HCT116 (cell line): ENCODE results near the gene SUFU. TPM values are rescaled to one million over a fixed set of nuclear protein-coding genes. Genes with fewer than 3 reads are reported as not detected.

Source experiments
- ATAC-seq: fragments of 200-7000 bp; cut with Tn5 transposase; 2 replicates; pipeline ENCODE4 v1.9.1; 2020; ENCODE audit warnings: mild to moderate bottlenecking, moderate library complexity
- BruUV-seq: library from RNA; stranded (reverse); fragments of 400-500 nt; replicated peaks from 2 replicates; lab custom pipeline; 2021; lab: Mats Ljungman, UMichigan
- CTCF ChIA-PET: fragments of 300-600 bp; sonication (Branson Sonifier 250); formaldehyde crosslinking; loops from one replicate; lab custom pipeline; 2021; ENCODE audit warnings: antibody characterized with exemption; lab: Charles Lee
- POLR2A ChIA-PET: fragments of 300-600, 350-600 bp; sonication (Branson Sonifier 250); formaldehyde crosslinking; loops from one replicate; lab custom pipeline; 2021; ENCODE audit warnings: antibody characterized with exemption; lab: Charles Lee
- RAD21 ChIA-PET, 2 experiments: fragments of 300-600 bp; sonication (Branson Sonifier 250); formaldehyde crosslinking; loops; one replicate each; lab custom pipeline; 2023; ENCODE audit warnings: low total read pairs in 2 of 2; ENCODE audit not compliant: uncharacterized antibody in 2 of 2, unreplicated experiment in 2 of 2, low non-redundant PET in 1 of 2; lab: Charles Lee
- DNase-seq: peaks from one replicate; pipeline ENCODE4 v3.0.0-alpha.2; 2010; ENCODE audit warnings: low read depth, low spot score
- H2AFZ ChIP-seq: fragments of 200-600 bp; shearing (Covaris generic), sonication (generic); 2 replicates; pipeline ENCODE4 v1.6.1; 2017; ENCODE audit warnings: low read depth, mixed run types, mixed read lengths, antibody characterized with exemption, low read length; ENCODE audit not compliant: poor library complexity, severe bottlenecking
- H3K27ac ChIP-seq: 2 replicates; pipeline ENCODE4 v1.5.1; 2012; ENCODE audit warnings: low read depth, low read length
- H3K27me3 ChIP-seq: fragments of 200-600 bp; sonication (generic); 2 replicates; pipeline ENCODE4 v1.6.1; 2016; ENCODE audit warnings: mixed run types, low read length, mixed read lengths; ENCODE audit not compliant: insufficient read depth
- H3K36me3 ChIP-seq, 2 experiments: fragments of 200-500 bp in 1 of 2; fragments of 200-600 bp in 1 of 2; sonication (Bioruptor generic) in 1 of 2; sonication (generic) in 1 of 2; 2 replicates each; pipeline versions ENCODE4 v1.5.1 to v1.6.1; 2014 to 2016; ENCODE audit warnings: low read length in 2 of 2, inconsistent platforms in 1 of 2, mixed read lengths in 1 of 2, mixed run types in 1 of 2; ENCODE audit not compliant: insufficient read depth in 2 of 2, control insufficient read depth in 1 of 2
- H3K4me1 ChIP-seq, 2 experiments: fragments of 200-600 bp in 1 of 2; sonication (generic) in 1 of 2; 2 replicates each; pipeline versions ENCODE4 v1.5.1 to v1.6.1; 2012 to 2017; ENCODE audit warnings: low read length in 2 of 2, inconsistent platforms in 1 of 2, mild to moderate bottlenecking in 1 of 2, mixed read lengths in 1 of 2, mixed run types in 1 of 2, moderate library complexity in 1 of 2; ENCODE audit not compliant: insufficient read depth in 2 of 2, control insufficient read depth in 1 of 2
- H3K4me2 ChIP-seq: fragments of 200-600 bp; sonication (generic); 2 replicates; pipeline ENCODE4 v1.6.1; 2017; ENCODE audit warnings: mixed run types, low read length, mixed read lengths
- H3K4me3 ChIP-seq, 2 experiments: fragments of 200-600 bp in 1 of 2; sonication (generic) in 1 of 2; replicated peaks in 1 of 2; 2 replicates each; pipeline ENCODE4 v1.5.1; 2011 to 2016; ENCODE audit warnings: low read length in 2 of 2, control low read depth in 1 of 2, low read depth in 1 of 2, mild to moderate bottlenecking in 1 of 2, mixed read lengths in 1 of 2, mixed run types in 1 of 2
- H3K79me2 ChIP-seq: fragments of 200-600 bp; sonication (generic); 2 replicates; pipeline ENCODE4 v1.6.1; 2017; ENCODE audit warnings: mild to moderate bottlenecking, mixed run types, low read length, moderate library complexity, mixed read lengths; ENCODE audit not compliant: insufficient read depth
- H3K9ac ChIP-seq: fragments of 200-600 bp; sonication (generic); 2 replicates; pipeline ENCODE4 v1.6.1; 2016; ENCODE audit warnings: low read length, mixed read lengths
- H3K9me2 ChIP-seq: fragments of 200-600 bp; sonication (generic), shearing (Covaris generic); 2 replicates; pipeline ENCODE4 v1.6.1; 2017; ENCODE audit warnings: mixed run types, mild to moderate bottlenecking, moderate library complexity; ENCODE audit not compliant: insufficient read depth
- H3K9me3 ChIP-seq, 2 experiments: fragments of 200-500 bp in 1 of 2; fragments of 200-600 bp in 1 of 2; sonication (Bioruptor generic) in 1 of 2; sonication (generic) in 1 of 2; 2 replicates each; pipeline ENCODE4 v1.6.1; 2014 to 2017; ENCODE audit warnings: low read length in 2 of 2, mixed read lengths in 2 of 2, inconsistent platforms in 1 of 2, low read depth in 1 of 2, mild to moderate bottlenecking in 1 of 2, mixed run types in 1 of 2, moderate library complexity in 1 of 2; ENCODE audit not compliant: control insufficient read depth in 1 of 2, insufficient read depth in 1 of 2
- H4K20me1 ChIP-seq: fragments of 200-600 bp; sonication (generic), shearing (Covaris generic); 2 replicates; pipeline ENCODE4 v1.6.1; 2017; ENCODE audit warnings: mixed run types, mild to moderate bottlenecking, moderate library complexity; ENCODE audit not compliant: insufficient read depth
- CBX3 ChIP-seq: IDR thresholded peaks from 2 replicates; pipeline ENCODE4 v1.6.1; 2012; ENCODE audit warnings: low read depth
- EGR1 ChIP-seq: IDR thresholded peaks from 2 replicates; pipeline ENCODE4 v1.6.1; 2012; ENCODE audit warnings: low read depth
- ELF1 ChIP-seq: IDR thresholded peaks from 2 replicates; pipeline ENCODE4 v1.6.1; 2012; ENCODE audit warnings: low read depth, borderline replicate concordance
- EZH2 ChIP-seq: fragments of 200-600 bp; sonication (generic); IDR thresholded peaks from 2 replicates; pipeline ENCODE4 v1.6.1; 2017; ENCODE audit warnings: antibody characterized with exemption, mixed run types
- FOSL1 ChIP-seq: IDR thresholded peaks from 2 replicates; pipeline ENCODE4 v1.6.1; 2012; ENCODE audit warnings: low read depth
- JUND ChIP-seq: IDR thresholded peaks from 2 replicates; pipeline ENCODE4 v1.6.1; 2012
- POLR2AphosphoS5 ChIP-seq: IDR thresholded peaks from 2 replicates; pipeline ENCODE4 v1.6.1; 2011; ENCODE audit warnings: mild to moderate bottlenecking, low read depth, low read length, moderate library complexity
- RAD21 ChIP-seq: IDR thresholded peaks from 2 replicates; pipeline ENCODE4 v1.6.1; 2012; ENCODE audit warnings: low read depth, mild to moderate bottlenecking
- SIN3A ChIP-seq: IDR thresholded peaks from 2 replicates; pipeline ENCODE4 v1.6.1; 2012; ENCODE audit warnings: low read depth
- SP1 ChIP-seq: IDR thresholded peaks from 2 replicates; pipeline ENCODE4 v1.6.1; 2012; ENCODE audit warnings: low read depth
- SRF ChIP-seq: IDR thresholded peaks from 2 replicates; pipeline ENCODE4 v1.6.1; 2012; ENCODE audit warnings: low read depth
- TCF7L2 ChIP-seq: IDR thresholded peaks from 2 replicates; pipeline ENCODE4 v1.7.0; 2011; ENCODE audit warnings: borderline replicate concordance, inconsistent platforms; ENCODE audit not compliant: insufficient read depth, insufficient read length; ENCODE audit errors: extremely low read depth
- YY1 ChIP-seq: IDR thresholded peaks from 2 replicates; pipeline ENCODE4 v1.6.1; 2011; ENCODE audit warnings: low read length, low read depth, moderate library complexity, mild to moderate bottlenecking; ENCODE audit not compliant: insufficient replicate concordance; ENCODE audit errors: extremely low read depth
- ZFX ChIP-seq: fragments of 450-650 bp; IDR thresholded peaks from 2 replicates; pipeline ENCODE4 v1.6.1; 2017
- ZNF274 ChIP-seq: fragments of 200-500 bp; sonication (Bioruptor generic); IDR thresholded peaks from 2 replicates; pipeline ENCODE4 v1.6.1; 2014; ENCODE audit warnings: mild to moderate bottlenecking, low read depth, low read length, inconsistent platforms
- intact Hi-C: fragments of 100-400 bp; cut with micrococcal nuclease; formaldehyde crosslinking; loops from 2 replicates; pipeline ENCODE4 v1.10.0; 2022
- total RNA-seq: library from RNA; stranded (reverse); gene quantifications from one replicate; pipeline ENCODE4 v1.2.1, GENCODE V29; 2021; ENCODE audit not compliant: unreplicated experiment
- TF ChIP-seq, protein P1 (sequence below): IDR thresholded peaks from 2 replicates; pipeline ENCODE4 v1.6.1; 2011; ENCODE audit warnings: mild to moderate bottlenecking, low read length, moderate library complexity; ENCODE audit not compliant: insufficient replicate concordance; ENCODE audit errors: extremely low read depth
- TF ChIP-seq, protein P2 (sequence below): IDR thresholded peaks from 2 replicates; pipeline ENCODE4 v1.6.1; 2012
- TF ChIP-seq, protein P3 (sequence below): IDR thresholded peaks from 2 replicates; pipeline ENCODE4 v1.6.1; 2012; ENCODE audit warnings: low read depth

The SUFU gene
- total RNA-seq, 1 experiment from 2014 or later: 18.8 TPM

DNA sequence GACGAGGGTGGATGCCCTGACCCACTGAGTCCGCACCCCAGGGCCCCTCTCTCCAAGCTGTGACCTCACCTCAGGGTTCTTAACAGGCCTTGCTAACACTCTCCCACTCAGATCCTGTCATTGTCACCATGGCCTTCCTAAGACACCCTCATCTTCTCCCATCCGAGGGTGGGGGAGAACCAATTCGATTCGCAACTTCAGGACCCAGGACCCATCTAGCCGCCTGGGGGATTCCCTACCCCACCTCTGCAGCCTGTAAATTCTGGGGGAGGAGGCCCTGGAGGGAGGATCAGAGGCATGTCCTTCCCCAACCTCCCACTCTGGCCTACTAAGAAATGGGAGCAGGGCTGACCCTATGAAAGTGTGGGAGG, 157.9 kb downstream of the SUFU start (continued):
- TF ChIP-seq, protein P1, sequence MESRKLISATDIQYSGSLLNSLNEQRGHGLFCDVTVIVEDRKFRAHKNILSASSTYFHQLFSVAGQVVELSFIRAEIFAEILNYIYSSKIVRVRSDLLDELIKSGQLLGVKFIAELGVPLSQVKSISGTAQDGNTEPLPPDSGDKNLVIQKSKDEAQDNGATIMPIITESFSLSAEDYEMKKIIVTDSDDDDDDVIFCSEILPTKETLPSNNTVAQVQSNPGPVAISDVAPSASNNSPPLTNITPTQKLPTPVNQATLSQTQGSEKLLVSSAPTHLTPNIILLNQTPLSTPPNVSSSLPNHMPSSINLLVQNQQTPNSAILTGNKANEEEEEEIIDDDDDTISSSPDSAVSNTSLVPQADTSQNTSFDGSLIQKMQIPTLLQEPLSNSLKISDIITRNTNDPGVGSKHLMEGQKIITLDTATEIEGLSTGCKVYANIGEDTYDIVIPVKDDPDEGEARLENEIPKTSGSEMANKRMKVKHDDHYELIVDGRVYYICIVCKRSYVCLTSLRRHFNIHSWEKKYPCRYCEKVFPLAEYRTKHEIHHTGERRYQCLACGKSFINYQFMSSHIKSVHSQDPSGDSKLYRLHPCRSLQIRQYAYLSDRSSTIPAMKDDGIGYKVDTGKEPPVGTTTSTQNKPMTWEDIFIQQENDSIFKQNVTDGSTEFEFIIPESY: no peak
- TF ChIP-seq TCF7L2: no peak
- no peak for TF ChIP-seq YY1

DNA sequence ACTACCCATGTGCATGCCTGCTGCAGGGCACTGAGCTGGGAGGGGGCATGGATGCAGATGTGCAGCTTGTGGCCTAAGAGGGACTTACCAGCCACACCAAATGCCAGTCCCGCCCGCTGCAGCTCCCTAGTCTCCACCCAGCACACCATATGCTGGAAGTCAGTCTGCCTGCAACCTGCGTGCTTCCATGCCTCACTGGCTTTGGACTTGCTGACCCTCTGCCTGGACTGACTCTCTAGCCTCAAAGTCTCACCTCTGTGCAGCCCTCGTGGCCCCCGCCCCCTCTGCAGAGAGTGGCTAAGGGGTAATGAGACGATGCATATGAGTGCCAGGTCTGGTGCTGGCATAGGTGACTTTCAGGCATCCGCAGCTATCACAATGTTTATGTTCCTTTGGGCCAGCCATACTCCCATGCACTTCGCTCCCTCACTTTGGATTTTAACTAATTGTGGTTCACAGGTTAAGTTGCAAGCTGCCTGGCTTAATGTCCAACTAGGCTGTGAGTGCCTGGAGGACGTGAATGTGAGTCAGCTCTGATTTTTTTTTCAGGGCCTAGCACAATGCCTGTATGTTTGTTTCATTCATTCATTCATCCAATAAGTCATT, 162.2 kb downstream of the SUFU start:
- H2AFZ ChIP-seq: no peak overlapping the region
- H3K9ac ChIP-seq: no peak overlapping the region
- no TSS peak for BruUV-seq
- CTCF ChIA-PET: interaction anchor here (0.6 to 0.8 kb wide), 2 partner anchors 10 to 13 kb away, joined by 3 to 5 read pairs; no protein-coding TSS in a partner anchor
- ATAC-seq (no peak), DNase-seq (no peak)
- POLR2A ChIA-PET: no interaction called here
- no peaks in the 10 kb centered on the region for H3K9me2 ChIP-seq
- H3K27ac ChIP-seq: no peak overlapping the region
- no peak overlapping the region for H3K4me2 ChIP-seq
- H3K36me3 ChIP-seq: no peaks in the 10 kb centered on the region
- H3K4me1 ChIP-seq: peaks cover 9 to 23% of the 10 kb centered on the region in 2 experiments
- RAD21 ChIA-PET: no interaction called here
- no peaks in the 10 kb centered on the region for H4K20me1 ChIP-seq
- intact Hi-C loops: no loop called here
- H3K27me3 ChIP-seq: no peaks in the 10 kb centered on the region
- H3K9me3 ChIP-seq: no peaks in the 10 kb centered on the region
- H3K4me3 ChIP-seq: no peak overlapping the region
- H3K79me2 ChIP-seq: no peaks in the 10 kb centered on the region
- TF ChIP-seq, protein P2, sequence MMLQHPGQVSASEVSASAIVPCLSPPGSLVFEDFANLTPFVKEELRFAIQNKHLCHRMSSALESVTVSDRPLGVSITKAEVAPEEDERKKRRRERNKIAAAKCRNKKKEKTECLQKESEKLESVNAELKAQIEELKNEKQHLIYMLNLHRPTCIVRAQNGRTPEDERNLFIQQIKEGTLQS: no peak
- TF ChIP-seq FOSL1 (no peak), CBX3 (no peak), ZFX (no peak), SIN3A (no peak), SP1 (no peak), SRF (no peak), EGR1 (no peak), ZNF274 (no peak), JUND (no peak), RAD21 (no peak), EZH2 (no peak), ELF1 (no peak), YY1 (no peak), POLR2AphosphoS5 (no peak)
- TF ChIP-seq, protein P1: no peak
- TF ChIP-seq, protein P3, sequence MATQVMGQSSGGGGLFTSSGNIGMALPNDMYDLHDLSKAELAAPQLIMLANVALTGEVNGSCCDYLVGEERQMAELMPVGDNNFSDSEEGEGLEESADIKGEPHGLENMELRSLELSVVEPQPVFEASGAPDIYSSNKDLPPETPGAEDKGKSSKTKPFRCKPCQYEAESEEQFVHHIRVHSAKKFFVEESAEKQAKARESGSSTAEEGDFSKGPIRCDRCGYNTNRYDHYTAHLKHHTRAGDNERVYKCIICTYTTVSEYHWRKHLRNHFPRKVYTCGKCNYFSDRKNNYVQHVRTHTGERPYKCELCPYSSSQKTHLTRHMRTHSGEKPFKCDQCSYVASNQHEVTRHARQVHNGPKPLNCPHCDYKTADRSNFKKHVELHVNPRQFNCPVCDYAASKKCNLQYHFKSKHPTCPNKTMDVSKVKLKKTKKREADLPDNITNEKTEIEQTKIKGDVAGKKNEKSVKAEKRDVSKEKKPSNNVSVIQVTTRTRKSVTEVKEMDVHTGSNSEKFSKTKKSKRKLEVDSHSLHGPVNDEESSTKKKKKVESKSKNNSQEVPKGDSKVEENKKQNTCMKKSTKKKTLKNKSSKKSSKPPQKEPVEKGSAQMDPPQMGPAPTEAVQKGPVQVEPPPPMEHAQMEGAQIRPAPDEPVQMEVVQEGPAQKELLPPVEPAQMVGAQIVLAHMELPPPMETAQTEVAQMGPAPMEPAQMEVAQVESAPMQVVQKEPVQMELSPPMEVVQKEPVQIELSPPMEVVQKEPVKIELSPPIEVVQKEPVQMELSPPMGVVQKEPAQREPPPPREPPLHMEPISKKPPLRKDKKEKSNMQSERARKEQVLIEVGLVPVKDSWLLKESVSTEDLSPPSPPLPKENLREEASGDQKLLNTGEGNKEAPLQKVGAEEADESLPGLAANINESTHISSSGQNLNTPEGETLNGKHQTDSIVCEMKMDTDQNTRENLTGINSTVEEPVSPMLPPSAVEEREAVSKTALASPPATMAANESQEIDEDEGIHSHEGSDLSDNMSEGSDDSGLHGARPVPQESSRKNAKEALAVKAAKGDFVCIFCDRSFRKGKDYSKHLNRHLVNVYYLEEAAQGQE: no peak
